ENCODE results near the gene ANAPC2. TPM values are rescaled to one million over a fixed set of nuclear protein-coding genes. Genes with fewer than 3 reads are reported as not detected.

Gene ANAPC2
- total RNA-seq, 1 experiment from 2014 or later = 46.0 TPM

DNA sequence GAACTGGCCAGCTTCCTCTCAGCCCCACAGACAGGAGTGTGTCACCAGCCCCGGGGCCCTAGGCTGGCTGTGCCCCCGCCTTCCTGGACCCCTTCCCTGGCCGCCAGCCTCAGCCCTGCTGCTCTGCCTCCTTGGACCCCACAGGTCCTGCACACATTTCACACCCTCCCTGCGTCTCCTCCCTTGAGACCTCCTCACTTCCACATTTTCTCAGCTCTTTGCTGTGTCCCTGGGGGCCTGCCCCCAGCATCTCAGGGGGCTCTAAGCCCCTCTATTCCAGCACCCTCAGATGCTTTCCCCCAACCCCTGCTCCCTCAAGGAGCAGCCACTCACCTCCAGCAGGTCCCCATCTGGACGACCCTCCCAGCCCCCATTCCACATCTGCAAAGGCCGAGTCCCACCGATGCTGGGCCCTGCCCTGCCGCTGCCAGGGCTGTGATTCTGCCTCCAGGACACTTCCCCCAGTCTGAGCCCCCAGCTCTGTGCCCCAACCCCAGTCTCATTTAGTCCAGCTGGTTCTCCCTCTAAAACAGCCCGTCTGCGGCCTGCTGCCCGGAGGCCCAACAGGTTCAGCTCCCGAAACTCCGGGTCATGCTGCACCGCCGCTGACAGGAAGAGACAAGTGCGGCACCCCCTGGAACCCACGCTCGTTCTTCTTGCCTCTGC lies 46.5 kb upstream of the ANAPC2 start:
- ATAC-seq = no peak
- in situ Hi-C loops (cut with HindIII; ENCODE audit: low pct_unique_long_range_greater_than_20kb, low sequenced_read_pairs) (no loop called here), intact Hi-C loops (cut with micrococcal nuclease; ENCODE audit: unreplicated experiment) (no loop called here)
- Histone ChIP-seq H3K27me3 (ENCODE audit: control insufficient read depth, insufficient read depth, low read length) (no peaks in the 10 kb centered on the region), H3K4me1 (ENCODE audit: control insufficient read depth, insufficient read depth, low read length) (peaks cover 26% of the 10 kb centered on the region), H3K4me3 (ENCODE audit: low read depth in 2 of 2, low read length in 2 of 2) (no peak overlapping the region), H3K36me3 (ENCODE audit: control insufficient read depth, insufficient read depth, low read length) (no peaks in the 10 kb centered on the region), H3K27ac (ENCODE audit: low read length) (no peak overlapping the region), H3K9me3 (ENCODE audit: control insufficient read depth, insufficient read depth, low read depth, low read length) (no peaks in the 10 kb centered on the region)
- CTCF ChIA-PET = no interaction called here
- BruUV-seq (replicated peaks) = no TSS peak
- DNase-seq (ENCODE audit: low read depth, low spot score) = no peak
- POLR2A ChIA-PET = no interaction called here
- no peak for TF ChIP-seq POLR2AphosphoS5 (IDR thresholded peaks at IDR 0.05; ENCODE audit: low read depth, low read length)
- TF ChIP-seq TCF7L2 (IDR thresholded peaks at IDR 0.05; ENCODE audit: low read depth, low read length) = no peak
- no peak for TF ChIP-seq SIN3A (IDR thresholded peaks at IDR 0.05; ENCODE audit: borderline replicate concordance, insufficient read depth, low read depth, low read length)
- TF ChIP-seq, protein P1, sequence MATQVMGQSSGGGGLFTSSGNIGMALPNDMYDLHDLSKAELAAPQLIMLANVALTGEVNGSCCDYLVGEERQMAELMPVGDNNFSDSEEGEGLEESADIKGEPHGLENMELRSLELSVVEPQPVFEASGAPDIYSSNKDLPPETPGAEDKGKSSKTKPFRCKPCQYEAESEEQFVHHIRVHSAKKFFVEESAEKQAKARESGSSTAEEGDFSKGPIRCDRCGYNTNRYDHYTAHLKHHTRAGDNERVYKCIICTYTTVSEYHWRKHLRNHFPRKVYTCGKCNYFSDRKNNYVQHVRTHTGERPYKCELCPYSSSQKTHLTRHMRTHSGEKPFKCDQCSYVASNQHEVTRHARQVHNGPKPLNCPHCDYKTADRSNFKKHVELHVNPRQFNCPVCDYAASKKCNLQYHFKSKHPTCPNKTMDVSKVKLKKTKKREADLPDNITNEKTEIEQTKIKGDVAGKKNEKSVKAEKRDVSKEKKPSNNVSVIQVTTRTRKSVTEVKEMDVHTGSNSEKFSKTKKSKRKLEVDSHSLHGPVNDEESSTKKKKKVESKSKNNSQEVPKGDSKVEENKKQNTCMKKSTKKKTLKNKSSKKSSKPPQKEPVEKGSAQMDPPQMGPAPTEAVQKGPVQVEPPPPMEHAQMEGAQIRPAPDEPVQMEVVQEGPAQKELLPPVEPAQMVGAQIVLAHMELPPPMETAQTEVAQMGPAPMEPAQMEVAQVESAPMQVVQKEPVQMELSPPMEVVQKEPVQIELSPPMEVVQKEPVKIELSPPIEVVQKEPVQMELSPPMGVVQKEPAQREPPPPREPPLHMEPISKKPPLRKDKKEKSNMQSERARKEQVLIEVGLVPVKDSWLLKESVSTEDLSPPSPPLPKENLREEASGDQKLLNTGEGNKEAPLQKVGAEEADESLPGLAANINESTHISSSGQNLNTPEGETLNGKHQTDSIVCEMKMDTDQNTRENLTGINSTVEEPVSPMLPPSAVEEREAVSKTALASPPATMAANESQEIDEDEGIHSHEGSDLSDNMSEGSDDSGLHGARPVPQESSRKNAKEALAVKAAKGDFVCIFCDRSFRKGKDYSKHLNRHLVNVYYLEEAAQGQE (IDR thresholded peaks at IDR 0.05; ENCODE audit: insufficient read depth in 1 of 2, low read depth in 2 of 2, low read length in 1 of 2) = no peak
- TF ChIP-seq, protein P2, sequence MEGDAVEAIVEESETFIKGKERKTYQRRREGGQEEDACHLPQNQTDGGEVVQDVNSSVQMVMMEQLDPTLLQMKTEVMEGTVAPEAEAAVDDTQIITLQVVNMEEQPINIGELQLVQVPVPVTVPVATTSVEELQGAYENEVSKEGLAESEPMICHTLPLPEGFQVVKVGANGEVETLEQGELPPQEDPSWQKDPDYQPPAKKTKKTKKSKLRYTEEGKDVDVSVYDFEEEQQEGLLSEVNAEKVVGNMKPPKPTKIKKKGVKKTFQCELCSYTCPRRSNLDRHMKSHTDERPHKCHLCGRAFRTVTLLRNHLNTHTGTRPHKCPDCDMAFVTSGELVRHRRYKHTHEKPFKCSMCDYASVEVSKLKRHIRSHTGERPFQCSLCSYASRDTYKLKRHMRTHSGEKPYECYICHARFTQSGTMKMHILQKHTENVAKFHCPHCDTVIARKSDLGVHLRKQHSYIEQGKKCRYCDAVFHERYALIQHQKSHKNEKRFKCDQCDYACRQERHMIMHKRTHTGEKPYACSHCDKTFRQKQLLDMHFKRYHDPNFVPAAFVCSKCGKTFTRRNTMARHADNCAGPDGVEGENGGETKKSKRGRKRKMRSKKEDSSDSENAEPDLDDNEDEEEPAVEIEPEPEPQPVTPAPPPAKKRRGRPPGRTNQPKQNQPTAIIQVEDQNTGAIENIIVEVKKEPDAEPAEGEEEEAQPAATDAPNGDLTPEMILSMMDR (IDR thresholded peaks at IDR 0.05) = no peak

DNA sequence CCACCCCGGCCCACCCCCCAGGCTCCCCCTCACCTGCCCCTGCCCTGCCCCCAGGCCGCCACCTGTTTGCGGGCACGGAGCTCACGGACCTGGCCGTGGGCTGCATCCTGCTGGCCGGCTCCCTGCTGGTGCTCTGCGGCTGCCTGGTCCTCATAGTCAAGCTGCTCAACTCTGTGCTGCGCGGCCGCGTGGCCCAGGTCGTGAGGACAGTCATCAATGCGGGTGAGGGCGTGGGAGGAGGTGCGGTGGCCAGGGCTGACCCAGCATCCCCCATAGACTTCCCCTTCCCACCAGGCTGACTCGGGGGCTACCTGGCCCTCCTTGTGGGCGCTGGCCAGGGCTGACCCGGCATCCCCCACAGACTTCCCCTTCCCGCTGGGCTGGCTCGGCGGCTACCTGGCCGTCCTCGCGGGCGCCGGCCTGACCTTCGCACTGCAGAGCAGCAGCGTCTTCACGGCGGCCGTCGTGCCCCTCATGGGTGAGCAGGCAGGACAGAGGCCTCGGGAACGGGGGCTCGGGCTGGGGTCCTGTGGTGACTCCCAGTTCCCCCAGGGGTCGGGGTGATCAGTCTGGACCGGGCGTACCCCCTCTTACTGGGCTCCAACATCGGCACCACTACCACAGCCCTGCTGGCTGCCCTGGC lies 45.8 kb upstream of the ANAPC2 start:
- in situ Hi-C loops (cut with HindIII; ENCODE audit: low pct_unique_long_range_greater_than_20kb, low sequenced_read_pairs) = no loop called here
- ChIA-PET CTCF (interaction anchor here (0.7 kb wide), 1 partner anchor 168 kb away, joined by 8 read pairs; no protein-coding TSS in a partner anchor), POLR2A (no interaction called here)
- DNase-seq (ENCODE audit: low read depth, low spot score) (no peak), ATAC-seq (no peak)
- peaks cover 26% of the 10 kb centered on the region for H3K4me1 ChIP-seq (ENCODE audit: control insufficient read depth, insufficient read depth, low read length)
- H3K27ac ChIP-seq (ENCODE audit: low read length) = no peak overlapping the region
- H3K27me3 ChIP-seq (ENCODE audit: control insufficient read depth, insufficient read depth, low read length) = no peaks in the 10 kb centered on the region
- no TSS peak for BruUV-seq (replicated peaks)
- H3K9me3 ChIP-seq (ENCODE audit: control insufficient read depth, insufficient read depth, low read depth, low read length) = no peaks in the 10 kb centered on the region
- H3K4me3 ChIP-seq (ENCODE audit: low read depth in 2 of 2, low read length in 2 of 2) = no peak overlapping the region
- intact Hi-C loops (cut with micrococcal nuclease; ENCODE audit: unreplicated experiment) = no loop called here
- TF ChIP-seq, protein P1 (IDR thresholded peaks at IDR 0.05; ENCODE audit: insufficient read depth in 1 of 2, low read depth in 2 of 2, low read length in 1 of 2) = no peak
- TF ChIP-seq SIN3A (IDR thresholded peaks at IDR 0.05; ENCODE audit: borderline replicate concordance, insufficient read depth, low read depth, low read length) (no peak), POLR2AphosphoS5 (IDR thresholded peaks at IDR 0.05; ENCODE audit: low read depth, low read length) (no peak), TCF7L2 (IDR thresholded peaks at IDR 0.05; ENCODE audit: low read depth, low read length) (no peak)
- TF ChIP-seq, protein P2 (IDR thresholded peaks at IDR 0.05) = no peak
- H3K36me3 ChIP-seq (ENCODE audit: control insufficient read depth, insufficient read depth, low read length) = no peaks in the 10 kb centered on the region

All from Panc1 (cell line).